Measurements from ENCODE around the gene APLP2.
"Not testable (repeated sequence)": the region's sequence is repeated elsewhere in the genome, so short reads cannot be mapped to it uniquely, and the experiment has no call there.

The APLP2 gene

DNA sequence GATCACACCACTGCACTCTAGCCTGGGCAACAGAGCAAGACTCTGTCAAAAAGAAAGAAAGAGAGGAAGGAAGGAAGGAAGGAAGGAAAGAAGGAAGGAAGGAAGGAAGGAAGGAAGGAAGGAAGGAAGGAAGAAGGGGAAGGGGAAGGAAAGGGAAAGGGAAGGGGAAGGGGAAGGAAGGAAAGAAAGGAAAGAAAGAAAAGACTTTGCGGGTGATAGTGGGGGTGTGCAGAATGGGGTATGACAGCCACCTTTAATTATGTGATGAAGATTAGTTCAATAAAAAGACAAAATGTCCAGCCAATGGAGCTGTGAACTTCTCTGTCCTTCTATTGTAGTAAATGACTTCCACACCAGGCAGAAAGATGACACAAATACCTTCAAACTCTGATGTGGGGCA lies 8.7 kb upstream of the APLP2 start:
- DNase-seq = no peak

DNA sequence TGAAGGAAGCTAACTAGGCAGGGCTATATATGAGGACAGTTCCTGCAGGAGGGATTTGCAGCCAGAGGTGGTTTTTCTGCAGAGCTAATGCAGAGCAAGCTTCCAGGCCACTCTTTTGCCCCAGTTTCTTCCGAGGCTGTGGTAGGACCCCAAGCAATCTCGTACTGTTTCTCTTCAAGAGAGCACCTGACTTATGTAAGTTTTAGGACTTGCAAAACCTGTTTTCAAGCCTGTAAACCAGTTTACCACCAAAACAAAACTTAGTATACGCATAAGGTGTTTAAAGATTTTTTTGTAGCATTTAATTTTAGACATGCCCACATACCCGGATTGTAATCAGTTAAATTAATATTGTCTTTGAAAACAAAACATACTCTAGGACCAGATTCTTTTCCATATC lies 7.7 kb upstream of the APLP2 start:
- no peak for DNase-seq

DNA sequence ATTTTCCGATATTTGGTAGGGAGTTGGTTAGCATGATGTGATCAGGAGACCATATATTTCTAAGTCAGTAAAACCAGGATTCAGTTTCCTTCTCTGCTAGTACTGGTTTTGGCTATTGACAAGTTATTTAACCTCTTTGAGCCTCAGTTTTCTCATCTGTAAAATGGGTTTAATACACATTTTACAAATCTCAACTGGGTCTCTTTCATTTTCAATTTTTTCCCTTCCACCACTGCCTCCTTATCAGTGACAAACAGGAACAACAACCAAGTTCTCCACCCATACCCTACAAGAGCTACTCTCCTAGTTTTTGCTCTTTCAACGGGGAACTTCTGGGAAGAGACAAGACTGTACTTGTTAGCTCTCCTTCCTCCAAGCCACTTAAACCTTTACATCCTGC lies 6.2 kb upstream of the APLP2 start:
- no peak for DNase-seq

DNA sequence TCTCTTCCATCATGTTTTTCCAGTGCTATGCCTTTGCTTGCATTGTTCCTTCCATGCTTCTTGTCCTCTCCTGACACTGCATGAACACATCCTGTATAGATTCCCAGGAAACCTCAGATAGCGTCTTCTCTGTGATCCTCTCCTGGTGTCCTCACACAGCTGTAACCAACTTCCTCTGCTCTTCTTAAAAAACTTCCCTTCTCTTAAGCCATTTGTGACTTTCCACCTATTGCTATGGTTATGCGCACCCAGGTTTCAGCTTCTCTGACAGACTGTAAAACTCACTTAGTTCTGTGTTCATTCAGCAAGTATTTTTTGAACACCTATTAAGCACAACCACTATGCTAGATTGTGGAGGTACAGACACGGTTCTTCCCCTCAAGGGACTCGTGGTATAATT lies 5.1 kb upstream of the APLP2 start:
- no peak for DNase-seq

DNA sequence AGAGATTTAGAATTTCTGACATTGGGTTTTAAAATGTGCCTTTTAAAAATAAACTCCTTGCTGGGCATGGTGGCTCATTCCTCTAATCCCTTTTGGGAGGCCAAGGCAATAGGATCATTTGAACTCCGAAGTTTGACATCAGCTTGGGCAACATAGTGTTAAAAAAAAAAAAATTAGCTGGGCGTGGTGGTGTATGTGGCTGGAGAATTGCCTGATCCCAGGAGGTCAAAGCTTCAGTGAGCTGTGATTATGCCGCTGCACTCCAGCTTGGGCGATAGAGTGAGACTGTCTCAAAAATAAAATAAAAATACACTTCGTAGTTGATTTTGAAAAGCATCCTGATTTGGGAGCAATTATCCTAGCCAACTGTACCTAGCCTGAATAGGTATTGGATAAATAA lies 3.4 kb upstream of the APLP2 start:
- no peak for DNase-seq

DNA sequence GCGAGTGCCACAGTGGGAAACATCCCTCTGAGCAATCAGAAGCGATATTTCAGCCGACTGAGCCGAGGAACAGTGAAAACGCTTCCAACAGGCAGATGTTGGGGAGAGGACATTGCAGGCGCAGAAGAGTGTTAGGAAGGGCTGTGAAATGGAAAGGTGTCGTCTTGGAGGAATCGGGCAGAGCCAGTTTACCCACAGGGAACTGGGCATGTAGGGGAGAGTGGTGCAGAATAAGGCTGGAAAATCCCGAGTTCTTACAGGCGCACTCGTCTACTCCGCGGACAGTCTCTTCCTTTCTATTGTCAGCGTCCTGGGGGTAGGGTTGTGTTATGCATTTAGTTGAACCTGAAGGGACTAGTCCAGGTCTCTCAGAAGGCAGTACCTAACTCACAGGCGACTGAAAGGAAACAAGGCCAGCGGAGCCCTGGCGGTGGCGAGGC lies 1.1 kb upstream of the APLP2 start:
- no peak for DNase-seq

DNA sequence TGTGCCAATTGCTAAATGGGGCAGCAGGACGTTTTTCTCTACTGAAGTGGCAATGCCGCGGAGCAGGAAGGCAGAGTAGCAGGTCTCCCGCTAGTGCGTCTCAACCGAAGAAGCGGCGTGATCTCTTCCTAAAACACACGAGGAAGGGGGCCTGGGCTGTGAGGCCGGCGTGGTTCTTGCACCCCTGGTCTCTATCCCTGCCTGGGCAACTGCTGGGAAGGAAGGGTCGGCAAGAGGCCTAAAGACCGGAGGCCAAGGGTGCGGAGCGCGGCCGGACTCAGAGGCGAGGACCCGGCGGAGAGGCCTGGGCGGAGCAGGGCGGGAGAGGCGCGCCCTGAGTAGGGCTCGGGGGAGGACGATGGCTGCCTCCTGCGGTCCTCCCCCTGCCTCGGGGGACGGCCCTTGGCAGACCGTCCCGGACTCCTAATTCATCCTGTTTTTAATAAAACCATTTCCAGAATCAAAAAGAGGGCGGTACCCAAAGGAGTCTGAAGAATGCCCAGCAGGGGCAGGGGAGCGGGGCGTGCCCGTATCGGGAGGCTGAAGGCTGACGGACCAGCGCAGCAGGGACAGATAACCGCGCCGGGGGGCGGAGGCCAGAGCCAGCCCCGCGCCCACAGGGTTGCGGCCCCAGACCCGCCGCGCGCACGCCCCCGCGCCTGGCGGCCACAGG lies 572 bp upstream of the APLP2 start:
- peak; percentile 65 for DNase-seq

DNA sequence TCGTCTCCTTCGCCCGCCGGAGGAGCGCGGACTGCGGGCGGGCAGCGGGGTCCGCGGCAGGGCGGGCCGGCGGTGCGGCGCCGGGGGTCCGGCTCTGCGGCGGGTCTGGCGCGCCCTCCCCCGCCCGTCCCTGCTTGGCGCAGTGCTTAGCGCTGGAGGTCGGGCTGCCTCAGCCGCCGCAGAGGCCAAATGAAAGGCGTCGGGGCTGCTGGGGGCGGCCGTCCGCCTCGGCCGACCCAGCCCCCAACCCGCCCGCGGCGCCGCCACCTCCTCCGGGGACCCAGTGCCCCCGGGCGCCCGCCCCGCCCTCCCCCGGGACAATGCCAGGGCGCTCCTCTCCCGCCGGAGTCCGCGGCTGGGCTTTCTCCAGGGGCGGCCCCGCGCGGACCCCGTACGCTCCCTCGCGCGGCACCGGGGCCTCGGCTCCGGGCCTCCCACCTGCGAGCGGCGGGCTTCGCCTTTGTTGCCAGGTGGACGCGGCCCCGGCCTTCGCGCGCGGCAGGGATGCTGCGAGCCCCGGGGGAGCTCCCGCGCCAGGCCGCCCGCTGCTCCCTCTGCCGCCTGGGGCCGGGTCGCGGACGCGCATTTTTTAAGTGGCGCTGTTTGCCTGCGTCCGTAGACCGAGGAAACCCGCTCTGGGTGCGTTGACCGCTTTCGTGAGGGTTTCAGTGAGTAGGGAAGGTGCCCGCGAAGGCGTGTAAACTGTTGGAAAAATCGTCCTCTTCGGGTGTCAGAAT lies 583 bp downstream of the APLP2 start:
- peak; percentile 48 for DNase-seq

DNA sequence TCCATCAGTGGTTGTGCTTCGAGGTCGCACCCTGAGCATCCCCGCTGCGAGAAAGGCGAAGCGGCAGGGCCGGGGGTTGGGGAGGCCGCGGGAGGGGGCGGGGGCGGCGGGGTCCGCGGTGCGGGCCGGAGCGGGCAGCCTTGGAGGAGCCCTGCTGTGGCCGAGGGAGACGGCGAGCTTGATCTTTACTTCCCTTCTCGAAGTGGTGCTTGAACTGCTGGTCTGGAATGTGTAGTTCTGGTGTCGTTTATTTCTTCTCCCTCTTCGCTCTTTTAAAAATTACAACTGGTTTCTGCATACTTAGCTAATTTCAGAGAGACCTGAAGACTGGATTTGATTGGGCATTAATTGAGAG lies 1.1 kb downstream of the APLP2 start:
- DNase-seq = peak; percentile 44

DNA sequence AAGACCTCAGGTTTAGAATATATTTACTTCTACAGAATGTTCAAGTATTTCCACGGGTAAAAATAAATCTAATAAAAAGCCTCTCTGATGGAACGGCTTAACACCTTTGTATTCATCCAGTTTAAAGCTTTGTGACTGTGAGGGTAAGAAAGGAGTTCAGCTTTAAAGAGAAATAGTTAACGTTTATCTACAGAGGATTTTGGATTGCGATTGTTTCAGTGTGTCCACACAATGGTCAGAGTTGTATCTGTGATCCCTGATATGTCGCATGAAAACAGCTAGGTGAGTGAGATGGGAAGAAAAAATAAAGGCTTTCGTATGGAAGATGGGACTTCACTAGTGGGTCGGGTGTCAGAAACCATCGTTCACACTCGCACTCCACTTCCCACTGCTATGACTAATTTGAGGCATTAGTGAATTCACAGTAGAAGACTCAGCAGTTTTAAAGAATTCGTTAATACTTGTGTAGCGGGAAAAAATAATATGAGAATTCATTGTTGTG lies 1.6 kb downstream of the APLP2 start:
- DNase-seq = no peak

DNA sequence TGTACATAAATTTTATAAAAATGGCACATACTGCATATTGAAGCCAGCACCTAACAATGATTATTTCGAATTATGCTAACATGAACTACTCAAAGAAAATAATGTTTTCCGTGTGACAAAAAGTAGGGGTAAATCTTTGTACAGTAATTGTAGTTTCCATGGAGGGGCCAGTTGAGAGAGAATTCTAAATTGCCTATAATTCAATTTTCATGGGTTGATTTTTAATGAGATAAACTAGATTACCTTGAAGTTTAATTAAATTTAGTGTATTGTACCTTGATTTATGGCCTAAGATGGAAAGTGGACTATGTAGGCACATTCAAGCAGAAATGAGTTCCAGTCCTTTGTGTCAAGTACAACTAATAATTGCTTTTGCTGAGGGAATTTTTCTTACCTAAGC lies 5.0 kb downstream of the APLP2 start:
- no peak for DNase-seq

DNA sequence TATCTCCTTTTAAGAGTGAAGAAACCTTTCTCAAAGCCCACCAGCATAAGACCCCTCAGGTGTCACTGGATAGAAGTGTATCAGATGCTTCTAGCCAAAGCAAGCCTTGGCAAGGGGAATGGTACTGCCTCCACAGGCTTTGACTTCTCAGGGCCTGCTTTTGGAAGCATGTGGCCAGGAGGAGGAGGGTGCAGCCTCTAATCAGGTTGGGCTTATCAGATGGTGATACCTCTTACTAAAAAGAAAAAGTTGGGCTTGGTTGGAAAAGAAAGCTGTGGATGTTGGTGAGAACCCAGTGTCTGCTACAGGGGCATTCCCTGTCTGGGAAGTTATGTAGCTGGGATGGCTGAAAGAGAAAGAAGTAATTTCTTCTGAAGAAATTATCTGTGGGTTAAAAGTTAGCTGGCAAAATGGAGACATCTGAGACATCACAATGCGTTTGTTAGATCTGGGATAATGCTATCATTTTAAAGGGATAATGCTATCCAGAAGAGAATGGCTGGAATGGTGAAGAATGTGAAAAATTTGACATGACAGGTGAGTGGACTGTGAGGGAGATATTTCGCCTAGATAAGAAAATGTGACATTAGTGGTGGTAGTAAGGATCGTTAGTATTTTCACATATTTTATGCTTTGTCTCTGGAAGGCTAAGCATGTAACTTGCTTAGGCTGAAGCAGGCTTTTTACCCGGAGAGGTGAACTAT lies 7.2 kb downstream of the APLP2 start:
- DNase-seq = no peak

DNA sequence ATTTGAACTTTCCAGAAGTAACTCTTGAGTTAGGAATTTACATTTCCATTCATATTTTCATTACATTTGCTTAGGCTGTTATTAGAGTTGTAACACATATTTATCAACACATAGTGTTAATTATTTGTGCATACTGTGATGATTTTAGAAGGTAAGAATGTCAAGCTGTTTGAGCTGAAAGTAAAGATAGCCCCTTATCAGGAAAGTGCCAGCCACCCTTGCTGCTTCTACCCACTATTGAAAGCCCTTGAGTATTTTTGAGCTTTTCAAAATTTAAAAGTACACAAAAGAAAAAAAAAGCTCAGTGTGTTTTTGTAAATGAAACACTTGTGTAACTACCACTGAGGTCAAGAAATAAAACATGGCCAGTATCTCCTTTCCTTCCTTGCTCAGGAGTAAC lies 8.0 kb downstream of the APLP2 start:
- DNase-seq = no peak

DNA sequence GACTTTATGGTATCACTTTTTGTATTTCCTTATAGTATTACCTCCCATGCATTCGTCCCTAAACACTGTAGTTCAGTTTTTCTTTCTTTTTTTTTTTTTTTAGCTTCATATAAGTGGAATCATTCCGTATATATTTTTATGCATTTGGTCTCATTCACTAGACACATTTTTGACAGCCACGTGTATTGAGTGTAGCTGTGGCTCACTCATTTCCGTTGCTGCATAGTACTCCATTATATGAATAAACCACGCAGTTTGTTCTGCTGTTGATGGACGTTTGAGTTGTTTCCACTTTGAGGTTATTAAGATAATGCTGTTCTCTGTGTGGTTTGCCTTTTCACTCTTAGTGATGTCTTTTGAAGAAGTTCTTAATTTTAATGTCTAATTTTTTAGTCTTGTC lies 8.4 kb downstream of the APLP2 start:
- no peak for DNase-seq

DNA sequence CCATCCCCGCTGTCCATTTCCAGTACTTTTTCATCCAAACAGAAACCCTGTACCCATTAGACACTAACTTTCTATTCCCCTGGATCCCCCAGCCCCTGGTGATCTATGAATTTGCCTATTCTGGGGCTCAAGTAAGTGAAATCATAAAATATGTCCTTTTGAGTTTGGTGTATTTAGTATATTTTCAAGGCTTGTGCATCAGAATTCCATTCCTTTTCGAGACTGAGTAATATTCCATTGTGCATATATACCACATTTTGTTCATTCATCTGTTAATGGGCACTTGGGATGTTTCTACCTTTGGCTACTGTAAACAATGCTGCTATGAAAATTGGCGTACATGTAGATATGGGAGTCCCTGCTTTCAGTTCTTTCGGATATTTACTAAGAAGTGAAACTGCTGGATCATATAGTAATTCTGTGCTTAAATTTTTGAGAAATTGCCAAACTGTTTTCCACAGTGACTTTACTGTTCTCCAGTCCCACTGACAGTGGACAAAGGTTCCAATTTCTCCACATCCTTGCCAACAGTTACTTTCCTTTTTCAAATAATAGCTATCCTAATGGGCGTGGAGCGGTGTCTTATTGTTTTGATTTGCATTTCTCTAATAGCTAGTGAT lies 16.1 kb downstream of the APLP2 start:
- DNase-seq = no peak

DNA sequence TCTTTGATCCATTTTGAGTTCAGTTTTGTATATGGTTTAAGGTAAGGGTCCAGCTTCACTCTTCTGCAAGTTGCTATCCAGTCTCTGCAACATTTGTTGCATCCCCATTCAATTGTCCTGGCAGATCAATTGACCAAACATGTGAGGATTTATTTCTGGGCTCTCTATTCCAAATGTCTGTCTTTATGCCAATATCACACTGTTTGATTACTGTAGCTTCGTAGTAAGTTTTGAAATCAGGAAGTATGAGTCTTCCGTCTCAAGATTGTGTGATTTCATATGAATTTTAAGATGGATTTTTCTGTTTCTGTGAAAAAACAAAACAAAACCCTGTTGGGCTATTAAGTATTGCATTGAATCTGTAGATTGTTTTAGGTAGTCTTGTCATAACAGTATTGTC lies 17.0 kb downstream of the APLP2 start:
- no peak for DNase-seq

DNA sequence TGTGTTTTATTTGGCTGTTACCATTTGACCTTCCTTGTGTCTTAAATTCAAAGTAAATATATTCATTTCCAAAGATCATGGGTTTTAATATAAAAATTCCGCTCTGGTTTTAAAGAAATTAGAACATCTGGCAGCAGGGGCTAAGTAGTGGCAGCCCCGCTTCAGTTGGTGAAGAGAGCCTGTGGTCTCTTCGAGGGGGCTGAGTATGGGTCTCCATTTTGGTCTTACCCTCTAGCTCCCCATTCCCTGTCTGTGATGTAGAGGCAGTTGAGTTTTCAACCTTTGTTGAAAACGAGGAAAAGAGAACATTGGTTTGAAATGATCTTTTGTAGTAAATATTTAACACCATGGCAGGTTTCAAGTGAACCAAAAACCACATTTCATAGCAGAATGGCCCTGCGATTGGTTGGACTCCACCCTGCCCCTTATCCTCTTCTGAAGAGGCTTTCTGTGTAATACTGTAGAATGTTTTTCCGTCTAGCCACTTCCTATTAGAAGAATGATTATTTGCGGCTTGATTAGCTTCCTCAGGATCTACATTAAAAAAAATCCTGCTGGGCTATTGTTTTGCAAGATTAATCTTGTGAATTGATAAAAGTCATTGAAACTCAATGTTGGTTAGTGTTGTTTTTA lies 17.7 kb downstream of the APLP2 start:
- DNase-seq = no peak

DNA sequence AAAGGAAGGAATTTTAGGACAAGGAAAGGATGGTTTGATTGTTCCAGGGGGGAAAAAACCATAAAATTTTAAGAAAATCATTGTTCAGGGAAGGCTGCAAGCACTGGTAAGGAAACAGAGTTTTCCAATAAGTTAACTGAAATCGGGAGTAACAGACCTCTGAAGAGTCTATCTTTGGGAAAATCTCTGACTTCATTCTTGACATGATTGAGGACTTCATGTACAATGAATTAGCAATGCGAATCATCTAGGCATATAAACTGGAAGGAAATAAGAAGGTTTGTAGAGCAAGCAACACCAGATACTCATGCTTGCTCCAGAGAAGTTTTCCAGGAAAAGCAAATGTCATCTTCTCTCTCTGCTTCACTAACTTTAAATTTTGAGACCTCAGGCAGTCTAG lies 18.5 kb downstream of the APLP2 start:
- no peak for DNase-seq

DNA sequence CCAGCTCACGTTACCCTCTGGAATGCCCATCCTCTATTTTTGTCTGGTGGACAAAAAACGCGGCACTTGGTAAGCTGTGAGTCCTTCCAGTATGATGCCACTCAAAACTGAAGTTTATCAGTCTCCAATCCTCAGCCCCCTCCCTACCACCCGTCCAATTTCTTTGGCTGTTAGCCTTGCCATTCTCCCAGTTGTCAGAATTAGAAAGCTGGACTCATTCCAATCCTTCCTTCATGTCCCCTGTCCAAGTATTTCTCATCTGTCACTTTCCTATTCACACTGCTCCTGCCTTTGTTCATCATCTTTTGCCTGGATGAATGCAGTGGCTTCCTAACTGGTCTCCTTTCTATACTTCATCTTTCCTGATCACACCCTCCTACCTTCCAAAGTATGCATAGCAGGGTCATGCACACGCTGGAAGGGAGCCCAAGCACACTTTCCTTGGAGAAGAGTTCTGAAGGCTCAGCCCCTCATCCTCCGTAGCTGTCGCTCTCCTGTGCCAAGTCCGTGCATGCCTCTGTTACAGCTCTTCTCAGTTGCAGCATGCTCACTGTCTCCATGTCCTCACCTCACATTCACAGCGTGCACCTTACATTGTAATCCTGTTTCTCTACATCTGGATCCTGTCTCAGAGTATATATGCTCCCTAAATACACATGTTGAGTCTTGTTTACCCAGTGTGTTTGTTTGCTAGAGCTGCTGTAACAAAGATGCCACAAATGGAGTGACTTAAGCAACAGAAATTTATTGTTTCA lies 19.4 kb downstream of the APLP2 start:
- DNase-seq = no peak

DNA sequence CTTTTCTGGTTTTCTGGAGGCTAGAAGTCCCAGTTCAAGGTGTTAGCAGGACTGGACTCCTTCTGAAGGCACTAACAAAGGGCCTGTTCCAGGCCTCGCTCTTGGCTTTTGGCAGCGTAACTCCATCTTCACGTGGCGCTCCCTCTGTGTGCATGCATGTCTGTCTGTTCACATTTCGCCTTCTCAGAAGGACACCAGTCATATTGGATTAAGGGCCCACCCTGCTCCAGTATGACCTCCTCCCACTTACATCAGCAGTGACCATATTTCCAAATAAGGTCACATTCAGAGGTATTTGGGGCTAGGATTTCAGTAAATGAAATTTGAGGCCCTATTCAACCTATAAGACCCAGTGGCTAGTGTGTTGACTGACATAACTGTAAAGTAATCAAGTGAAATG lies 20.0 kb downstream of the APLP2 start:
- no peak for DNase-seq

DNA sequence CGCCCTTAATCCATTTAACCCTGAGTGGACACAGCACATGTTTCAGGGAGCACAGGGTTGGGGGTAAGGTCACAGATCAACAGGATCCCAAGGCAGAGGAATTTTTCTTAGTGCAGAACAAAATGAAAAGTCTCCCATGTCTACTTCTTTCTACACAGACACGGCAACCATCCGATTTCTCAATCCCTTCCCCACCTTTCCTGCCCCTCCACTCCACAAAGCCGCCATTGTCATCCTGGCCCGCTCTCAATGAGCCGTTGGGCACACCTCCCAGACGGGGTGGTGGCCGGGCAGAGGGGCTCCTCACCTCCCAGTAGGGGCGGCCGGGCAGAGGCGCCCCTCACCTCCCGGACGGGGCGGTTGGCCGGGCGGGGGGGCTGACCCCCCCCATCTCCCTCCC lies 20.8 kb downstream of the APLP2 start:
- DNase-seq = not testable (repeated sequence)

DNA sequence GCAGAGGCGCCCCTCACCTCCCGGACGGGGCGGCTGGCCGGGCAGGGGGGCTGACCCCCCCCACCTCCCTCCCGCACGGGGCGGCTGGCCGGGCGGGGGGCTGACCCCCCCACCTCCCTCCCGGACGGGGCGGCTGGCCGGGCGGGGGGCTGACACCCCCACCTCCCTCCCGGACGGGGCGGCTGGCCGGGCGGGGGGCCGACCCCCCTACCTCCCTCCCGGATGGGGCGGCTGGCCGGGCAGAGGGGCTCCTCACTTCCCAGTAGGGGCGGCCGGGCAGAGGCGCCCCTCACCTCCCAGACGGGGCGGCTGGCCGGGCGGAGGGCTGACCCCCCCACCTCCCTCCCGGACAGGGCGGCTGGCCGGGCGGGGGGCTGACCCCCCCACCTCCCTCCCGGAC lies 21.5 kb downstream of the APLP2 start:
- DNase-seq = not testable (repeated sequence)

All from femur (tissue), 1 donor.